Measurements from ENCODE around the gene VPS4B.

GRCh38 chr18:63451799-63452660 is 29.8 kb upstream of the VPS4B start:
- TF ChIP-seq ZNF449 (tag by site-specific recombination; IDR thresholded peaks at IDR 0.05) (no peak), ZNF23 (tag by site-specific recombination; IDR thresholded peaks at IDR 0.05; ENCODE audit: borderline replicate concordance) (no peak)

Measured in HEK293 (cell line).